ENCODE results near the gene DVL3. TPM values are rescaled to one million over a fixed set of nuclear protein-coding genes. Genes with fewer than 3 reads are reported as not detected.

The DVL3 gene
- polyA plus RNA-seq, 1 donor from 2014 or later, result 78.9 TPM

DNA sequence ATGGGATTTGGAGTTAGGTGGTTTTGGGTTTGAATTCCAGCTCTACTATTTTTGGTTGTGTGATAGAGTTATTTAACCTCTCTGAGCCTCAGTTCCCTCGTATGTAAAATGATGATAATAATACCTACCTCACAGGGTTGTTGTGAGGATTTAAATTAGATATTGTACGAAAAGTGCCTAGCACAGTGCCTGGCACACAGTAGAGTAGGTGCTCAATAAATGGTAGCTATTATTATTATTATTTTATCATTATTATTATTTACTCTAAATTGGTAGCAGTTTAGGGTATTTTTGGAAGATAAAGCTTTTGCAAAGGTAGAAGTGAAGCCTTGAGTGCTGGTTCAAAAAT is 18.2 kb downstream of the DVL3 start:
- Histone ChIP-seq H3K27ac (ENCODE audit: low read length) (no peak overlapping the region), H4K20me1 (ENCODE audit: insufficient read depth) (peaks cover 6% of the 10 kb centered on the region), H2AFZ (ENCODE audit: low read depth, low read length) (no peak overlapping the region), H3K27me3 (ENCODE audit: insufficient read depth, low read depth, low read length) (no peaks in the 10 kb centered on the region), H3K9me2 (ENCODE audit: insufficient read depth, low read length) (no peaks in the 10 kb centered on the region), H3K79me2 (replicated peaks; ENCODE audit: insufficient read depth, low read length) (peaks cover 31% of the 10 kb centered on the region), H3K9ac (ENCODE audit: low read length) (no peak overlapping the region), H3K36me3 (ENCODE audit: insufficient read depth, low read length) (no peaks in the 10 kb centered on the region), H3K9me3 (ENCODE audit: low read length) (no peaks in the 10 kb centered on the region), H3F3A (ENCODE audit: insufficient read depth, low read length, poor library complexity, severe bottlenecking) (no peaks in the 10 kb centered on the region), H3K4me3 (ENCODE audit: low read length) (no peak overlapping the region), H3K4me2 (ENCODE audit: low read length) (no peak overlapping the region)
- TF ChIP-seq SMC3 (conservative IDR thresholded peaks at IDR 0.05; ENCODE audit: poor library complexity) (no peak), TAF1 (IDR thresholded peaks at IDR 0.05; ENCODE audit: low read depth) (no peak), RAD21 (conservative IDR thresholded peaks at IDR 0.05) (no peak)
- TF ChIP-seq, protein P1, sequence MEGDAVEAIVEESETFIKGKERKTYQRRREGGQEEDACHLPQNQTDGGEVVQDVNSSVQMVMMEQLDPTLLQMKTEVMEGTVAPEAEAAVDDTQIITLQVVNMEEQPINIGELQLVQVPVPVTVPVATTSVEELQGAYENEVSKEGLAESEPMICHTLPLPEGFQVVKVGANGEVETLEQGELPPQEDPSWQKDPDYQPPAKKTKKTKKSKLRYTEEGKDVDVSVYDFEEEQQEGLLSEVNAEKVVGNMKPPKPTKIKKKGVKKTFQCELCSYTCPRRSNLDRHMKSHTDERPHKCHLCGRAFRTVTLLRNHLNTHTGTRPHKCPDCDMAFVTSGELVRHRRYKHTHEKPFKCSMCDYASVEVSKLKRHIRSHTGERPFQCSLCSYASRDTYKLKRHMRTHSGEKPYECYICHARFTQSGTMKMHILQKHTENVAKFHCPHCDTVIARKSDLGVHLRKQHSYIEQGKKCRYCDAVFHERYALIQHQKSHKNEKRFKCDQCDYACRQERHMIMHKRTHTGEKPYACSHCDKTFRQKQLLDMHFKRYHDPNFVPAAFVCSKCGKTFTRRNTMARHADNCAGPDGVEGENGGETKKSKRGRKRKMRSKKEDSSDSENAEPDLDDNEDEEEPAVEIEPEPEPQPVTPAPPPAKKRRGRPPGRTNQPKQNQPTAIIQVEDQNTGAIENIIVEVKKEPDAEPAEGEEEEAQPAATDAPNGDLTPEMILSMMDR (IDR thresholded peaks at IDR 0.05; ENCODE audit: poor library complexity, severe bottlenecking), result no peak
- TF ChIP-seq, protein P2, sequence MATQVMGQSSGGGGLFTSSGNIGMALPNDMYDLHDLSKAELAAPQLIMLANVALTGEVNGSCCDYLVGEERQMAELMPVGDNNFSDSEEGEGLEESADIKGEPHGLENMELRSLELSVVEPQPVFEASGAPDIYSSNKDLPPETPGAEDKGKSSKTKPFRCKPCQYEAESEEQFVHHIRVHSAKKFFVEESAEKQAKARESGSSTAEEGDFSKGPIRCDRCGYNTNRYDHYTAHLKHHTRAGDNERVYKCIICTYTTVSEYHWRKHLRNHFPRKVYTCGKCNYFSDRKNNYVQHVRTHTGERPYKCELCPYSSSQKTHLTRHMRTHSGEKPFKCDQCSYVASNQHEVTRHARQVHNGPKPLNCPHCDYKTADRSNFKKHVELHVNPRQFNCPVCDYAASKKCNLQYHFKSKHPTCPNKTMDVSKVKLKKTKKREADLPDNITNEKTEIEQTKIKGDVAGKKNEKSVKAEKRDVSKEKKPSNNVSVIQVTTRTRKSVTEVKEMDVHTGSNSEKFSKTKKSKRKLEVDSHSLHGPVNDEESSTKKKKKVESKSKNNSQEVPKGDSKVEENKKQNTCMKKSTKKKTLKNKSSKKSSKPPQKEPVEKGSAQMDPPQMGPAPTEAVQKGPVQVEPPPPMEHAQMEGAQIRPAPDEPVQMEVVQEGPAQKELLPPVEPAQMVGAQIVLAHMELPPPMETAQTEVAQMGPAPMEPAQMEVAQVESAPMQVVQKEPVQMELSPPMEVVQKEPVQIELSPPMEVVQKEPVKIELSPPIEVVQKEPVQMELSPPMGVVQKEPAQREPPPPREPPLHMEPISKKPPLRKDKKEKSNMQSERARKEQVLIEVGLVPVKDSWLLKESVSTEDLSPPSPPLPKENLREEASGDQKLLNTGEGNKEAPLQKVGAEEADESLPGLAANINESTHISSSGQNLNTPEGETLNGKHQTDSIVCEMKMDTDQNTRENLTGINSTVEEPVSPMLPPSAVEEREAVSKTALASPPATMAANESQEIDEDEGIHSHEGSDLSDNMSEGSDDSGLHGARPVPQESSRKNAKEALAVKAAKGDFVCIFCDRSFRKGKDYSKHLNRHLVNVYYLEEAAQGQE (IDR thresholded peaks at IDR 0.05; ENCODE audit: borderline replicate concordance), result no peak

DNA sequence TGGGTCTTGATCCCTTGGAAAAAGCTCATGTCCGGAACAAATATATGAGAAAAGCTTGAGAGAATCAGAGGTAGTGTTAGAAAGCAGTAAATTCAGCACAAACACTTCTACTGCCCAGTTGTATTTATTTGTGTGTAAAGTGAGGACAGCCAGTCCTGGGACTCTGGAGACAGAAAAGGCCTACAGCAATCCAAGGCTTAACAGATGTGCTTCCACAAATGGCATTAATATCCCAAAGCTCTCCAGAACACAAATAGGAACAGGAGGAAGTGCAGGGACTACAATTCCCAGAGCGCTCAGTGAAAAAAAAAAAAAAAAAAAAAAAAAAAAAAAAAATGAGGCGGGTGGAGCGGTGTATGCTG is 19.1 kb downstream of the DVL3 start:
- H3K9me2 ChIP-seq (ENCODE audit: insufficient read depth, low read length), result no peaks in the 10 kb centered on the region
- no peaks in the 10 kb centered on the region for H3K36me3 ChIP-seq (ENCODE audit: insufficient read depth, low read length)
- H3K79me2 ChIP-seq (replicated peaks; ENCODE audit: insufficient read depth, low read length), result peaks cover 33% of the 10 kb centered on the region
- no peak overlapping the region for H3K4me2 ChIP-seq (ENCODE audit: low read length)
- H3K27me3 ChIP-seq (ENCODE audit: insufficient read depth, low read depth, low read length), result no peaks in the 10 kb centered on the region
- no peak overlapping the region for H3K4me3 ChIP-seq (ENCODE audit: low read length)
- H3K9ac ChIP-seq (ENCODE audit: low read length), result no peak overlapping the region
- TF ChIP-seq MXI1 (conservative IDR thresholded peaks at IDR 0.05; ENCODE audit: poor library complexity, severe bottlenecking), result no peak
- TF ChIP-seq, protein P2 (IDR thresholded peaks at IDR 0.05; ENCODE audit: borderline replicate concordance), result no peak
- TF ChIP-seq EP300 (conservative IDR thresholded peaks at IDR 0.05; ENCODE audit: poor library complexity, severe bottlenecking), result no peak
- TF ChIP-seq TAF1 (IDR thresholded peaks at IDR 0.05; ENCODE audit: low read depth), result no peak
- no peak for TF ChIP-seq POLR2AphosphoS5 (IDR thresholded peaks at IDR 0.05)
- TF ChIP-seq EZH2 (IDR thresholded peaks at IDR 0.05; ENCODE audit: borderline replicate concordance, insufficient read depth, low read length, poor library complexity, severe bottlenecking), result no peak
- TF ChIP-seq RAD21 (conservative IDR thresholded peaks at IDR 0.05), result no peak
- TF ChIP-seq, protein P1 (IDR thresholded peaks at IDR 0.05; ENCODE audit: poor library complexity, severe bottlenecking), result no peak
- no peak for TF ChIP-seq SMC3 (conservative IDR thresholded peaks at IDR 0.05; ENCODE audit: poor library complexity)
- H3K9me3 ChIP-seq (ENCODE audit: low read length), result no peaks in the 10 kb centered on the region
- H2AFZ ChIP-seq (ENCODE audit: low read depth, low read length), result no peak overlapping the region
- H3F3A ChIP-seq (ENCODE audit: insufficient read depth, low read length, poor library complexity, severe bottlenecking), result no peaks in the 10 kb centered on the region
- peaks cover 6% of the 10 kb centered on the region for H4K20me1 ChIP-seq (ENCODE audit: insufficient read depth)
- H3K27ac ChIP-seq (ENCODE audit: low read length), result no peak overlapping the region

Measured in neural cell (in vitro differentiated cells).